AG09309 (cell line): Measurements from ENCODE around the gene GNA15.

Source experiments
- DNase-seq: peaks from one replicate; pipeline ENCODE4 v3.0.0-alpha.2; 2010; ENCODE audit warnings: low read depth
- H3K4me3 ChIP-seq: 2 replicates; pipeline ENCODE4 v1.5.1; 2011; ENCODE audit warnings: mild to moderate bottlenecking, low read depth, low read length, moderate library complexity; ENCODE audit not compliant: control insufficient read depth
- CTCF ChIP-seq: IDR thresholded peaks from 2 replicates; pipeline ENCODE4 v1.5.1; 2011; ENCODE audit warnings: mild to moderate bottlenecking, low read depth, low read length, inconsistent platforms; ENCODE audit not compliant: insufficient read depth, control insufficient read depth; ENCODE audit errors: missing control alignments

Gene GNA15

GRCh38 chr19:3131168-3131567, 4.7 kb upstream of the GNA15 start:
- TF ChIP-seq CTCF = no peak
- DNase-seq = no peak
- no peak overlapping the region for H3K4me3 ChIP-seq

- H3K4me3 ChIP-seq = no peak overlapping the region
- peak; percentile 39 for DNase-seq
- no peak for TF ChIP-seq CTCF
These were observed 2.7 kb upstream of the GNA15 start for GRCh38 chr19:3132971-3133792.

- no peak for DNase-seq
- TF ChIP-seq CTCF = no peak
- no peak overlapping the region for H3K4me3 ChIP-seq
These were observed 2.1 kb upstream of the GNA15 start for GRCh38 chr19:3133793-3134116.

GRCh38 chr19:3136684-3137055, 837 bp downstream of the GNA15 start:
- no peak overlapping the region for H3K4me3 ChIP-seq
- no peak for TF ChIP-seq CTCF
- DNase-seq = no peak

GRCh38 chr19:3137119-3137518, 1.3 kb downstream of the GNA15 start:
- no peak for TF ChIP-seq CTCF
- H3K4me3 ChIP-seq = no peak overlapping the region
- no peak for DNase-seq

- no peak for TF ChIP-seq CTCF
- no peak overlapping the region for H3K4me3 ChIP-seq
- no peak for DNase-seq
These were observed 2.4 kb downstream of the GNA15 start for GRCh38 chr19:3138268-3138667.

- no peak for DNase-seq
- no peak for TF ChIP-seq CTCF
- no peak overlapping the region for H3K4me3 ChIP-seq
These were observed 4.8 kb downstream of the GNA15 start for GRCh38 chr19:3140667-3141038.
